ENCODE data around the gene NANS. TPM values are rescaled to one million over a fixed set of nuclear protein-coding genes. Genes with fewer than 3 reads are reported as not detected.
"Not testable (repeated sequence)": the region's sequence is repeated elsewhere in the genome, so short reads cannot be mapped to it uniquely, and the experiment has no call there.

NANS gene
- total RNA-seq, 4 donors from 2014 or later = 46.2 to 72.0 (median 58.4) TPM

DNA sequence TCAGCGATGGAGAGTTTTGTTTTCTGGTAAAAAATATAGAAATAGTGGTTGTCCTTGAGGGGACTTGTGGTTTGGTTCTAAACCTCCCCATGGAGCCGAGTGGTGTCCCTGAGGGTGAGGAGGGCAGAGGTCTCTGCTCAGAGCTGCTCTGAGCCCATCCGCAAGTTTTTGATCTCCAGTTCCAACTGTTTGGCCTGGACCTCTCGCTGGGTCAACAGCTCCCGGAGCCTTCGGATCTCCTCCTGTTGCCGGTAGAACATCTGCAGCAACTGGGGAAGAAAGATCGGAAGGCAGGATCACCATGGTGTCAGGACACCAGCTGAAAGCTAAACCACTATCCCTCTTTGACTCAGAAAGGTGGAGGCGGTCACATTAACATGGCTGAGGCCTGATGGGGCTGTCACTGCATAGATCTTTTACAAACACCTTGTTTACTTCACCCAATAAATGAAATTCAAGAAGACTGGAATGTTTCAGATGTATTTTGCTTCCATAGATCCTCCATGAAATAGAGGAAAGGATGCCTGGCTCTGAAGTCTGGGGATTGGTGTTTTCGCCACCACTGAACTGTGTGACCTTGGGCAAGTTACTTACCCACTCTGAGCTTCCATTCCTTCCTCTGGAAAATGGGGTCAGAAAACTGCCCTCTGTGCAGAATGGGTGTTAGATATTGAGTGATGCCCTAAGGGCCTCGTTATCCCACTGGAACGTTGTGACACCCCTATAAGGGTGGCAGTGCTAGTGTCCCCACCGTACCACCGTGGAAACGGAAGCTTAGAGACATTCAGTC lies 68.3 kb downstream of the NANS start:
- H3K9me3 ChIP-seq = no peaks in the 10 kb centered on the region
- no peak overlapping the region for H3K4me3 ChIP-seq
- intact Hi-C loops (cut with DNase I) = no loop called here
- H3K27ac ChIP-seq = no peak overlapping the region
- WGBS, 2 donors = 88 to 89% methylated on average over 9 to 12 of the region's 15 CpGs
- H3K27me3 ChIP-seq = no peaks in the 10 kb centered on the region
- H3K36me3 ChIP-seq = peaks cover 0 to 73% (median 0%) of the 10 kb centered on the region in 3 donors
- TF ChIP-seq POLR2A (IDR thresholded peaks at IDR 0.05) = no peak
- TF ChIP-seq, protein P1, sequence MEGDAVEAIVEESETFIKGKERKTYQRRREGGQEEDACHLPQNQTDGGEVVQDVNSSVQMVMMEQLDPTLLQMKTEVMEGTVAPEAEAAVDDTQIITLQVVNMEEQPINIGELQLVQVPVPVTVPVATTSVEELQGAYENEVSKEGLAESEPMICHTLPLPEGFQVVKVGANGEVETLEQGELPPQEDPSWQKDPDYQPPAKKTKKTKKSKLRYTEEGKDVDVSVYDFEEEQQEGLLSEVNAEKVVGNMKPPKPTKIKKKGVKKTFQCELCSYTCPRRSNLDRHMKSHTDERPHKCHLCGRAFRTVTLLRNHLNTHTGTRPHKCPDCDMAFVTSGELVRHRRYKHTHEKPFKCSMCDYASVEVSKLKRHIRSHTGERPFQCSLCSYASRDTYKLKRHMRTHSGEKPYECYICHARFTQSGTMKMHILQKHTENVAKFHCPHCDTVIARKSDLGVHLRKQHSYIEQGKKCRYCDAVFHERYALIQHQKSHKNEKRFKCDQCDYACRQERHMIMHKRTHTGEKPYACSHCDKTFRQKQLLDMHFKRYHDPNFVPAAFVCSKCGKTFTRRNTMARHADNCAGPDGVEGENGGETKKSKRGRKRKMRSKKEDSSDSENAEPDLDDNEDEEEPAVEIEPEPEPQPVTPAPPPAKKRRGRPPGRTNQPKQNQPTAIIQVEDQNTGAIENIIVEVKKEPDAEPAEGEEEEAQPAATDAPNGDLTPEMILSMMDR (IDR thresholded peaks at IDR 0.05) = no peak
- peaks cover 6 to 30% (median 16%) of the 10 kb centered on the region in 3 donors for H3K4me1 ChIP-seq
- DNase-seq = no peak

DNA sequence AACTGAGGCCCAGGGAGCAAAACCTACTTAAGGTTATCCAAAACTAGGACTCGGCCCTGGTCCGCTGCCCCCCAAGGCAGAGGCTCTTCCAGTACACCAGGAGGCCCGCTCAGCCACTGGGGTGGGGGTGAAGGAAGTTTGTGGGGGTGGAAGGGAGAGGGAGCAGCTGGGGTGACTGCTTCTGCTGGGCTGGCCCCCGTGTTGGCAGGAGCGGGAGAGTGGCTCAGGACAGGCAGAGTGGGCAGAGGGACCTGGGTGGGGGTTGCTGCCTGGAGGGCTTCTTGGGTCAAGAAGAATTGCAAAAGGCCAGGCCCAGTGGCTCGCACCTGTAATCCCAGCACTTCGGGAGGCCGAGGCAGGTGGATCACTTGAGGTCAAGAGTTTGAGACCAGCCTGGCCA lies 70.7 kb downstream of the NANS start:
- peaks cover 0 to 7% (median under 1%) of the 10 kb centered on the region in 3 donors for H3K4me1 ChIP-seq
- no peaks in the 10 kb centered on the region for H3K9me3 ChIP-seq
- TF ChIP-seq, protein P1 (IDR thresholded peaks at IDR 0.05) = no peak
- TF ChIP-seq POLR2A (IDR thresholded peaks at IDR 0.05) = no peak
- no peak overlapping the region for H3K27ac ChIP-seq
- H3K36me3 ChIP-seq = peaks cover 2 to 97% (median 2%) of the 10 kb centered on the region in 3 donors
- no peak overlapping the region for H3K4me3 ChIP-seq
- intact Hi-C loops (cut with DNase I) = no loop called here
- H3K27me3 ChIP-seq = no peaks in the 10 kb centered on the region
- 97 to 100% methylated on average over 1 to 5 of the region's 8 CpGs for WGBS, 2 donors
- DNase-seq = no peak

DNA sequence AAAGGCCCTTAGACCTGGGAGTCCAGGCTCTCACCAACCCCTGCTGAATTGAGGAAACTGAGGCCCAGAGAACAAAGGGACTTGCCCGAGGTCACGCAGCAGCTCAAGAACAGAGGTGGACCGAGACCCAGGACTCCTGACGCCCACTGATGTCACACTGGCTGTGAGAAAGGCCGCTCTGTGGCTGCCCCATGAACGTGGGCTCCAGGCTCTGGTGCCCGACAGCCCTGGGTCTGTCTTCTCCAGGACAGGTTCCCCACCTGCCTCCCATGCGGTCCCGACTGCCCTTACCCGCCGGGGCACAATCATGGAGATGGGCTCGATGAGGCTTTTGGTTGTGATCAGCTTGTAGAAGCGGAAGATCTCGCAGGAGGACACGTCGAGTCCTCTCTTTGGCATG lies 71.8 kb downstream of the NANS start:
- TF ChIP-seq, protein P1 (IDR thresholded peaks at IDR 0.05) = no peak
- TF ChIP-seq POLR2A (IDR thresholded peaks at IDR 0.05) = no peak
- Histone ChIP-seq H3K4me1 (no peaks in the 10 kb centered on the region), H3K27me3 (no peaks in the 10 kb centered on the region), H3K27ac (peak overlapping the region in 1 of 4 donors; percentile 9), H3K9me3 (no peaks in the 10 kb centered on the region), H3K4me3 (no peak overlapping the region), H3K36me3 (peaks cover 5 to 100% (median 11%) of the 10 kb centered on the region in 3 donors)
- WGBS, 2 donors = 84 to 93% methylated on average over 8 to 11 of the region's 16 CpGs
- intact Hi-C loops (cut with DNase I) = no loop called here
- no peak for DNase-seq

DNA sequence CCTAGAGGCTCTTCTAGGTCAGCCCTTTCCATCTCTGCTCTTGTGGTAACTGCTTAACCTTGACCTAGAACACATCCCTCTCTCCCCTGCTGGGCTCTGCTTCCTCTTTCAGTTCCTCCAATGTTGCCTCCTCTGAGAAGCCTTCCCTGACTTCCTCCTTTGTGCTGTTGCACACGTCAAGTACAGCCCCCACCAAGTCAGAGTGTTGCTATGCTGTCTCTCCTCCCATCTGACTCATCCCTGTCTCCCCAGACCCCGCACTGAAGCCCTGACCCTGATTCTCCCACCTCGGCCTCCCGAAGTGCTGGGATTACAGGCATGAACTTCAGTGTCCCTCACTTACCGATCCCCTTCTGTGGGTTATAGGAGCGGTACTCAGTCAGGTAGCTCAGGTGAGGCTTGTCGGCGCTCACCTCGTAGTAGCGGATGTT lies 72.9 kb downstream of the NANS start:
- intact Hi-C loops (cut with DNase I) = no loop called here
- Histone ChIP-seq H3K27ac (no peak overlapping the region), H3K9me3 (no peaks in the 10 kb centered on the region), H3K4me3 (no peak overlapping the region), H3K36me3 (peaks cover 9 to 100% (median 18%) of the 10 kb centered on the region in 3 donors), H3K27me3 (no peaks in the 10 kb centered on the region), H3K4me1 (no peaks in the 10 kb centered on the region)
- TF ChIP-seq, protein P1 (IDR thresholded peaks at IDR 0.05) = no peak
- TF ChIP-seq POLR2A (IDR thresholded peaks at IDR 0.05) = no peak
- WGBS, 2 donors = 76 to 90% methylated on average over 6 to 9 of the region's 10 CpGs
- DNase-seq = no peak

DNA sequence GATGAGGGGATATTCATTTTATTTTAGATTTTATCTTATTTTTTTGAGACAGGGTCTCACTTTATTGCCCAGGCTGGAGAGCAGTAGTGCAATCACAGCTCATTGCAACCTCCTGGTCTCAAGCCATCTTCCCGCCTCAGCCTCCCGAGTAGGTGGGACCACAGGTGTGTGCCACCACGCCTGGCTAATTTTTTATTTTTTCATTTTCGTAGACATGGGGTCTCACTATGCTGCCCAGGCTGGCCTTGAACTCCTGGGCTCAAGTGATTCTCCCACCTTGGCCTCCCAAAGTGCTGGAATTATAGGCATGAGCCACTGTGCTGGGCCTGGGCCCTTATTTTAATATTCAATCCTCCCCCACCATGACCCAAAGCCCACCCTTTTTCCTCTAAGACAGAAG lies 73.5 kb downstream of the NANS start:
- H3K4me3 ChIP-seq; H3K27me3 ChIP-seq; H3K9me3 ChIP-seq; H3K4me1 ChIP-seq; DNase-seq; H3K27ac ChIP-seq; intact Hi-C loops (cut with DNase I): not testable (repeated sequence)
- WGBS, 2 donors = 75 to 100% methylated on average over 4 of the region's 4 CpGs
- H3K36me3 ChIP-seq = peaks cover 9 to 100% (median 18%) of the 10 kb centered on the region in 3 donors

Data from esophagus squamous epithelium (tissue), 5 donors.